Suppressor macrophage treated with lipopolysaccharide for 1 hour (primary cell): Measurements from ENCODE around the gene KRTAP5-4.
"Not testable (repeated sequence)": the region's sequence is repeated elsewhere in the genome, so short reads cannot be mapped to it uniquely, and the experiment has no call there.

Experiments used
- DNase-seq, 3 donors: peaks; one replicate each; pipeline ENCODE4 v3.0.0-alpha.2; 2020 to 2022

Gene KRTAP5-4

DNA sequence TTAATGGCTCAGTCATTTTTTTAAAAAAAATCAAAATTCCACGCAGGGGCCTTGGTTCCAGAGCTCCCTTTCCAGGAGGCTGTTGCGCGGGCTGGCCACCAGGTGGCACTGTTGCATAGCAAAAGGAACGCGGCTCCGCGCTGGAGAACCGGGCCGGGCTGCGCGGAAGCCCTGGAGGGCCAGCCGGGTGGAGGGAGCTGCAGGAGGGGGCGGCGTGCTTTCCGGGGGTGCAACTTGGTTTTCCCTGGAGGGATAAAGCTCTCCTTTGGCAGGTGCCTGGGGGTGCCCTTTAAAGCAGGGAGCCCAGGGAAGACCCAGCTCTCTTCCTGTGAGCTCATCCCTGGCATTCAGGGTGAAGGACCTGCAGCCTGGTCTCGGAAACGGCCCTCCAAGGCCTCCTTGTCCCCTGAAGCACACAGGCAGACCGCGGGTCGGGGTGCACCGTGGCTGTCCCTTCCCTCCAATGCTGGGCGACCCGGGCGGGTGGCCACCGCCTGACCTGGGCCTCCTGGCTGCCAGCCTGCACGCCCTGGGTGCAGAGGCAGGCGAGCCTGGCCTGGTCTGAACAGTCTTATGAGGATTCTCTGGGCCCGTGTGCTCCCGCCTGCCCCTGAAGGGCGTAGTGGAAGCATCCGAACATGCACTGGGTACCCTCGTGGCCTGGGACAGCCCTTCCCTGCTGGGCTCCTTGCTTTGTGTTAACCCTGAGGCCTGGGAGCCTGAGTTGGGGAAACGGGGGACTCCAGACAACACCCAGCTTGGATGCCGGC, 31.0 kb upstream of the KRTAP5-4 start:
- DNase-seq = peak; percentile 75 to 84 (median 82)

DNA sequence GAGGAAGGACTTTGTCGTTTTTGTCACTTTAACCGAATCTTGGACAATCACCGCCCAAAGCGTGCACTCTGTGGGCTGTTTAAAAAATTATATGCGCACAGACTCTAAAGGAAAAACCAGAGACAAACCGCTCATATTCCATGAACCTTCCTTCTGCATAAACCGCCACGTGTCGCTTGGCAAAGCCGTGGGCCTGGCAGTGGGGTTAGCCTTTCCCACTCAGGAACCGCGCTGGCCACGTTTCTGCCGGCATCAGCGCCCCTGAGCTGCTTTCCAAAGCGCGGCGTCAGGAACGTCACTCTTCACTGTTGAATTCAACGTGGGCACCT, 30.5 kb upstream of the KRTAP5-4 start:
- no peak for DNase-seq

DNA sequence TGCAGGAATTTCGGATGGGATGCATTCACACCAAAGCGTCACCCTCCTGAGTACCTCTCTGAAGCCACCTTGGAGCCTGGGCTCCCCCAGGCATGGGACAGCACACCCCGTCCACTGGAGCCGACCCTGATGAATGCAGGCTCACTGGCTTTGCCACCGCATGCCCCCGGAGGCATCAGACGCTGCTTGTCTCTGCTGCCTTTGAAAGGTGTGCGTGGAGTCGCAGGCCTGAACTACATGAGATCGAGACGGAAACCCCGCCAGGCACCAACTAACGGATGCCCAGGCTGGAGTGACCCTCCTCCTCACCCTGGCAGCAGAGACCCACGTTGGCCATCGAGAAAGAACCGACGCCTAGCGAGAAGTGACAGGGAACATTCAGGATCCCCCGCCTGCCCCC, 30.1 kb upstream of the KRTAP5-4 start:
- no peak for DNase-seq

DNA sequence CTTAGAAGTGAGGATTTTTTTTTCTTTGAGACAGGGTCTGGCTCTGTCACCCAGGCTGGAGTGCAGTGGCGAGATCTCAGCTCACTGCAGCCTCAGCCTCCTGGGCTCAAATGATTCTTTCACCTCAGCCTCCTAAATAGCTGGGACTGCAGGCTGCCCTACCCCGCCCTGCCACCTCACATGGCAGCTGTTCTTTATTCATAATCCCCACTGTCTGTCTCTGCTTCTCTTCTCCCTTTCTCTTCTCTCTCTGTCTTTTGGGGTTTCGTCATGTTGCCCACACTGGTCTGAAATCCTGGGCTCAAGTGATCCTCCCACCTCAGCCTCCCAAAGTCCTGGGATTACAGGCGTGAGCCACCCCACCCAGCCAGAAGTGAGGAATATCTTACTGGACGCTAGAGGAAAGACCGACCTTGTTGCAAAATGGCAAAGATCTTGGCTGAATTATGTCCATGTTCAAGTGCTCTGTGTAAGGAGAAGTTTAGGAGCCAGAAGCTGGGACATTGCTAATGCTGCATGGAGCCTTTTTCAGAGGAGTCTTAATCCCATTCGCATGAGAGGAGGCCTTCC, 29.6 kb upstream of the KRTAP5-4 start:
- DNase-seq = no peak

DNA sequence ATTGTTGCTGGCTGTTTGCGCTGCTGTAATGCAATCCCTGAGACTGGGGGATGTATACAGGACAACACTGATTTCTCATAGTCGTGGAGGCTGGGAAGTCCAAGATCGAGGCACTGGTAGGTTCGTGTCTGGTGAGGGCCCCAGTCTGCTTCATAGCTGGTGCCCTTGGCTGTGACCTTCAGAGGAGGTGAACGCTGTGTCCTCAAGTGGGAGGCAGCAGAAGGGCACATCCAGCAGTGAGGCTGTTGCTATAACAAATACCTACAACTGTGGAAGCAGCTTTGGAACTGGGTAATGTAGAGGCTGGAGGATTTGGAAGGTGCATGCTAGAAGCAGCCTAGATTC, 29.0 kb upstream of the KRTAP5-4 start:
- DNase-seq = no peak

DNA sequence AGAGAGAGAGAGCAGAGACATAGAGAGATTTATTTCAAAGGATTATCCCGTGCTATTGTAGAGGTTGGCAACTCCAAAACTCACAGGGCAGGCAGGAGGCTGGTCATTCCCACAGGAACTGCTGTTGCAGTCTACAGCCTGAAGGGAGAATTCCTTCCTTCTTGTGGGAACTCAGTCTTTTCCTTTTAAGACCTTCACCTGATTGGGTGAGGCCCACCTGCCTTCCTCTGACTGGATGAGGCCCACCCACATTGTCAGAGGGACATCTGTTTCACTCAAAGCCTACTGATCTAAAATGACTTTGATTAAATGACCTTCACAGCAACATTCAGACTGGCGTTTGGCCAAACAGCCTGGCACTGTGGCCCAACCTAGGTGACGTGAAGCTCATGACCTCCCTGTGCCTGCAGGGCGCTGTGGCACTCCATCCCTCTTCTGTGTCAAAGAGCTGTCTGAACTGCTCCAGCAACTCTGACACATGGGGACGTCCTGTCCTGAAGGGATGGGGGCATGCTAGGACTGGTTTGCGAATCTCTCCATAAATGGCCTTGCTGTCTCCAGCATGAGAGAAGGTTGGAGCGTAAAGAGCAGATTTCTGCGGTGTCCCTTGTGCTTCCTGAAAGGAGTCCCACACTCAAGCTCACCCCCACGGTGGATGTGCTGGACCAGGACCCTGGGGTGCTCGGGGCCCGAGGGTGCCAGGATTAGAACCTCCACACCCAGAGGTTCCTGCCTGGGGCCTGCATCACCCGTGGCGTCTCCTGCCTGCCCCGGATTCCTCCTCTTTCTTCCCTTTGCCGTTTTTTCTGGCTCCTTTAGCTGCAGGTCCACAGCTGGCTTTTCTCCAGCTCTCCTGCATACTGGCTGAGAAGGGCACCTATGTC, 28.3 kb upstream of the KRTAP5-4 start:
- DNase-seq = no peak

DNA sequence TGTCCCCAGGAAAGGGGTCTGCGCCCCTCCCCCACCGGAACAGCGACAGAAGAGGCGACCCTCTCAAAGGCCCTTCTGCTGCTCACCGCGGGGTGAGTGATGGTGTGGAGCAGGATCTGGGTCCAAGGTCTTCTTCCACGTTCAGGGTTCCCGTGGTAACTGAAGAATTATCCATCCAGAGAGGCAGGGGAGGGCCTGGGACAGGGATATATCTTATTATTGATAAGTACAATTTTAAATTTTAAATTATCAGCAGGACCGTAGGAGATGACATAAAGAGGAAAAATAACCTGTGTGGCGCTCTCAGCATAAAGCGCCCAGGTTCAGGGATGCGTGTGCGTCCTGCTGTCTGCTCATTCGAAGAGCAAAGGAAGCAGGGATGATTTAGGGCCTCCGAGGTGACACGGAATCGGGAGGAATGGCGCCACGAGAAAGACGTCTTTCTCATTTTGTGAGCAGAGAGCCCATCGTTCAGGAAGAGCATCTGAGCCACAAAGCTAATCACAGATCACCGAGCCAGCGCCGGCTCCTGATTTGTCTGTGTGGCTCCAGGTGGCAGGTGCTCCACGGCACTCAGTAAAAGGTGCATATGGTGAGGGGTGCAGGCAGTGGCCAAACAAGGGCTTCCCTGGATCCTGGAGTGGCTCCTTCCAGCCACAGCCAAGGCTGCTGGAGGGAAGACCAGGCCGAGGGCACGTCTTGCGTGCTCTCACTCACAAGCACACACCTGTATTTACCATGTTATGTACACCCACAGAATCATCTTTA, 26.9 kb upstream of the KRTAP5-4 start:
- no peak for DNase-seq

DNA sequence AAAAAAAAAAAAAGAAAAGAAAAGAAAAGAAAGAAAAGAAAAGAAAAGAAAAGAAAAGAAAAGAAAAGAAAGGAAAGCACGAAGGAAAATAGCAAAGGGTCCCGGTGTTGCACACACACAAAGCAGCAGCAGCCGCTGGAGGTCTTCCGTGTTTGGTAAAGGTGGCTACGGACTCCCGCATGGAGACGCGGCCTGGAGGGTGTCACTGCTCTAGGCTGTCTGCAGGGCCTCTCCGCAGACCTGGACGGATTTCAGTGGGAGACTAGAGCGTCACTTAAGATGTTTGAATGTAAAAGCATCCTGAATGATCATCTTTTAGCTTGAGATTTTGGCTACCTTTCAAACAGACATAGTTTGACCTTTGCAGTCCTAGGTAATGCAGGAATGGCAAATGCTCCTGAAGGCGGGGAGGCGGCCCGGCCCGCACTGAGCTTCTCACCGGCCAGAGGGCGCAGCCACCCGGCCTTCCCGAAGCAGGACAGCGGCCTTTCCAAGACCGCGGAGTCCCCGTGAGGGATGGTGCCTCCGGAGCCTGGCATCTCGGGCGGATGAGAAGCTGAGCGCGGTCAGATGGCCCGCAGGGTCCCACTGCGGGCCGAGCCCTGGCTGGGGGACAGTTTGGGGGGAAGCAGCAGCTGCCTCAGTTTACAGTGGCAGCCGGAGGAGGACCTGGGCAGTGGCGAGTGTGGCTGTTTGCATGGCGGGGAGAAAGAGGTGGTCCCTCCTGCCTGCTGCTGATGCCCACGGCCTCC, 26.1 kb upstream of the KRTAP5-4 start:
- no peak for DNase-seq

DNA sequence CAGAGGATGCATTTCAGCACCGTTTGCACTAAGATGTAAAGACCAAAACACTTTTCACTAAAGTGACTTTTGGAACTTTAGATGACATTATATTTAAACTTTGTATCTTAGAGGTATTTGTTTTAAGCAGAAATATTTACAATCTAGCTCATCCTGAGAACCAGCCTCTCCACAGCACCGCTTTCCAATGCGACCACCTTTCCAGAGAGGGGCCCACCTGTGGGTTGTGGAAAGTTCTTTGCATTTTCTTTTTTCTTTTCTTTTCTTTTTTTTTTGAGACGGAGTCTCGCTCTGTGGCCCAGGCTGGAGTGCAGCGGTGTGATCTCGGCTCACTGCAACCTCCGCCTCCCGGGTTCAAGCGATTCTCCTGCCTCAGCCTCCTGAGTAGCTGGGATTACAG, 24.6 kb upstream of the KRTAP5-4 start:
- not testable (repeated sequence) for DNase-seq

DNA sequence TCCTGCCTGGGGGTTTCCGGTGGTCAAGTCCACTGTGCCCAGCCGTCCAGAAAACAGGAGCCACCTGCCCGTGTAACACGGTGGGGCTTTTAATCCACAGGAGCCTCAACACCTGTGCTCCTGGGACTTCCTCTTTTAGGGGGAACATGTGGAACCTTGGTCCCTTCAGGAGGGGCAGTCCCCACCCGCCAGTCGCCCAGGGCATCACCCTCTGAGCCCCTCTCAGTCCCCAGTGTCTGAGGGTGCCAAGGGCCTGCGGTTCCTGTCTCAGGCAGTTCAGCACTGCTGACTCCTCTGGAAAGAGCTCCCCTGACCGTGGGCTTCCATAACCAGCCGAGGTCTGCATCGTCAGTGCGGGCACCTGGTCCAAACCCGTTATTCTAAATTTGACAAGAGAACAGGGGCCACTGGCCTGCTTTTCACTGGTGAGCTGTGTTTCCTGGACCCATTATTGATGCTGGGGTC, 23.5 kb upstream of the KRTAP5-4 start:
- no peak for DNase-seq

DNA sequence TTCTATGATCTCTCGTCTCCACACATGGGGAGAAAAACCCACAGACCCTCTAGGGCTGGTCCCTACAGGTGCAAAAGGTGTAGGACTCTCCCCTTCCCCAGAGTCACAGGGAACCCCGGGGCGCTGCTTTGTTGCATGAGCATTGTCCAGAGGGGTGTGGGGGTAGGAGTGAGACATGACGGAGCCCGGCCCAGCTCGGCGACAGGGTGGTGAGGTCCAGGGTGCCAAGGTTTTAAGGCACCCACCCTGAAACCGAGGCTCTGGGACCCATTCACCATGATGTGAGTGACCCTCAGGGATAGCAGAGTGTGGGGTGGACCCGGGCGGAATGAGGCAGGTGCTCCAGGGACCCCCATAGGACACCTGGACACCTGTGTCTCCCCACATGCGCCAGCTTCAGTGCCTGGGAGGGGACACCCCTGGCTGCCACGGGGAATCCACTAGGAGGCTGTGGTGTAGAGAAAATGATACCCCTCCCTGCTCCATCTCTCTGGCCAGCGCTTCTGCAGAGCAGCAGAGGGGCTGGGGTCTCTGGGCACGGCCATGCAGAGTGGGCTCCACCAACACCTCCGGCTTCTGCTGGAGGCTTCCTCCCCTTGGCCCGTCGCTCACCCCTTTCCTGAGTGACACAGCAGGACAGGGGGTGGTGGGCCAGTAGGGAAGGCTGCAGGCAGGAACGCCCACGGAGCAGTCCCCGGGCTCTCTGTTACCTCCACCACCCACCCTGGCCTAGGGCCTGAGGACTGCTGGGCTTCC, 22.8 kb upstream of the KRTAP5-4 start:
- DNase-seq = no peak

DNA sequence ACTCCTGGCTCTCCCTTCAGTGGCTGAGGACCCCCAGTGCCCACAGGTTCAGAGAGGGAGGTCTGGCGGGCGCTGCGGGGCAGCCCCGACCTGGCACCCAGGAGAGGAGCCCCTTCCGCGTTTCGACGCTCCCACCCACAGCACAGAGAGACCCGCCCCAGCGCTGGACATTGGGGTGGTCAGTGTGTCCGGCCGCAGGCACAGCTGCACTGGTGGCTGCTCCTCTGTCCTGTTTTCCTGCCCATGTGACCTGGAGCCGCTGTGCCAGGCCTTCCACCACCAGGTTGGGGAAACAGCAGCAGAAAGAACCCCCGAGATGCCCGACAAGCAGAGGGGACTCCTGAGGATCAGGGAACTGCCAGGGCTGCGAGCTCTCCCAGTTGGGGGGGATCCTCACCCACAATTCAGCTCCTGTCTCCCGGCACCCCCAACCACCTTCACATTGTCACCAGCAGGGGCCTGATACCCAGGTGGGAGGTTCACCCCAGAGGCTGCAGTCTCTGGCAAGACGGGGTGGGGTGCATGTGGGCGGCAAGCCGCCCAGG, 21.3 kb upstream of the KRTAP5-4 start:
- no peak for DNase-seq

DNA sequence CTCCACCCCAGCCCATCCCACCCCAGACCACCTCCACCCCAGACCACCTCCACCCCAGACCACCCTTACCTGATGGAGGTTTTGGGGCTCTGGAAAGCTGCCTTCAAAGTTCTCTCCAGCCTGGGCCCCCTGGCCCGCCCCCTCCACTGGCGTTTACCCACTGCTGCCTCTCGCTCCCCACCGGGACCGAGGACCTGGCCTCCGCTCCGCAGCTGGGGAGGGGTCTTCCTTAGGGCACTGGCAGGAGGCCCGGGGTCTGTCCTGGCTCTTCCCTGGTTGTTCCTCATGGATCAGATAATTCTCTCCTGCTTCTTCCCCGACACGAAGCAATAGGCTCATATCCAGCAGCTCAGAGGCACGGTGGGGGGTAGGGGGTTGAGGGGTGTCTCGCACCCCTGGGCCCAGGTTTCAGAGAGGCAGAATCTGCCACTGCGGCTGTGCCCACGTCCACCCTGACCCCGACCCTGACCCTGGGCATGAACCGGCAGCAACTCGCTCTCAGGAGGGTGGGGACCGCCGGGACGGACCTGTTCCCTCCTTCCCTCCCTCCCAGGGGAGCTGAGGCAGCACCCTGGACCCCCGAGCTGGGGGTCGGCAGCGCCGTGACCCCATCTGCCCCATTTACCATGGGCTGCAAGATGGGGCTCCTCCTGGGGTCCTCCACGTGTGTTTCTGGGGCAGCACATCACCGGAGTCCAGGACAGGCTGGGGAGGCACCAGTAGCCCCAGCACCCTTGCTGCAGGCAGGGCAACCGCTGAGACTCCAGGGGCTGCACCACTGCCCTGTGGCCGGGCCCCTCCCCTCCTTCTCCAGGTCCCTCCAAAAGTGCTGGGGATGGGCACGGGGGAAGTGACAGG, 20.6 kb upstream of the KRTAP5-4 start:
- no peak for DNase-seq

DNA sequence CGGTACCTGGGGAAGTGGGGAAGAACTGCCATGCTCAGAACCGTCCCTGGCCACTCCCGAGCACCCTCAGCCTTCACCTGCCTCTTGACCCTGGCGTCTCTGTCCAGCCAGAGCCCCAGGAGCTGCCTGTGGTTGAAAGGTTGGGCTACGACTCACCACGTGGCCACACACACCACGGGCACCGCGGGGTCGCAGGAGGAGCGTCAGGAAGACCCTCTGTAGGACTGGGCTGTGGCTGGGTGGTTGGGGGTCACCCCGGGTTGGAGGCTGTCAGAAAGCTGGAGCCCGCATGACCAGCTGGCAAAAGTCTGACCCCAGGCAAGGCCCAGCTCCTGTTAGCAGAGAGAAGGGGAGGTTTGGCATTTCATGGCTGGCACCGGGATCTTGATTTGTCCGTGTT, 19.2 kb upstream of the KRTAP5-4 start:
- DNase-seq = no peak

DNA sequence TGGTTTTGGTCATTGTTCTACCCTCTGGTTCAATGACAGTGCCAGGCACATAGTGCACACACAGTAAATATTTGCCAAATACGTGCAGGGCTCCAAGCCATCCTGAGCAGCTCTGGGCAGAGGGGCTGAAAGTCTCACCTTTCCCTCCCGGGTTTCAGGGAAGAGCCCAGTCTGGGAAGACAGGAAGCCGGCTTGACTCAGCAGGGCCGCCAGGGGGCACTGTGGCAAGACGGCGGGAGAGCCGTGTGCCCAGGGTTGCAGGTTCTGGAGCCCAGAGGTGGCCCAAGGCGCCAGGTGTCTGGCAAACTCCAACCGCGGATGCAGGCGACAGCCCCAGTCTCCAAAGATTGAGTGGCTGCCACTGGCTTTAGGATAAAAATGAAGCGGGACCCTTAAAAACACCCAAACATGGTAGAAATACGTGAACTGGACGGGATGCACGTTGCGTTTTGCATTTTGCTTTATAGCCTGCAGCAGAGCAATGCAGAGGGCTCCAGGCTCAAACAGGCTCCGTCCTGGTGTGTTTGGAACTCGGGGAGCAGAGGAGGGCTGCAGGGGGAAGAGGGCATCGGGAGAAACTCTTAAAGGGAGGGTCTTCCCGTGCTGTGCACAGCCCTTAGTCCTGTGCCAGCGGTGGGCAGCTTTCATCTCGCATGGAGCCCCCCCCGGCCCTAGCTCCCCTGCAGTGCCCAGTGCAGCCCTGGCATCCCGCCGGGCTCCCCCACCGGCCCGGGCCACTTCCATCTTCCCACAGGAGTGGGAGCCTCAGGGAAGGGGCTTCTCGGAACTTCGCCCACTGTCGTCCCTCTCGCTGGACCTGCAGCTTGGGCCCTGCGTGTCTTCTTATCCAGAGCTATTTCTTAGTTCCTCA, 18.4 kb upstream of the KRTAP5-4 start:
- peak; percentile 47 to 73 (median 55) for DNase-seq

DNA sequence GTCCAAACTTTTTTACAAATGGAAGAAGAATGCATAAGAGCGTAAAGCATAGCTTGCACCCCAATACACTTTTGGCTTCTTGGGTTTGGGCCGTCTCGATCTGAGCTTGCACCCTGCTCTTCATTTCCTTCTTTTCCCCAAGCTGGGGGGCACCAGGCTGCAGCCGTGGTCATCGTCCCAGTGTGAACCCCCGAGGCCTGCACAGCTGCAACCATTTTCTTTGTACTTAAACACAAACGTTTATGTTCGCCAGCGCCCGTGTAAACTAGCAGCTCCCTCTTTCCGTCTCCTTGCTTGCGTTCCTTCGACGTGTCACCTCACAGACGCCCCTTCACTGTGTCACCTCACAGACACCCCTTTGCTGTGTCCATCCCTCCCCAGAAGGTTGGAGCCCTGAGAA, 17.7 kb upstream of the KRTAP5-4 start:
- no peak for DNase-seq

DNA sequence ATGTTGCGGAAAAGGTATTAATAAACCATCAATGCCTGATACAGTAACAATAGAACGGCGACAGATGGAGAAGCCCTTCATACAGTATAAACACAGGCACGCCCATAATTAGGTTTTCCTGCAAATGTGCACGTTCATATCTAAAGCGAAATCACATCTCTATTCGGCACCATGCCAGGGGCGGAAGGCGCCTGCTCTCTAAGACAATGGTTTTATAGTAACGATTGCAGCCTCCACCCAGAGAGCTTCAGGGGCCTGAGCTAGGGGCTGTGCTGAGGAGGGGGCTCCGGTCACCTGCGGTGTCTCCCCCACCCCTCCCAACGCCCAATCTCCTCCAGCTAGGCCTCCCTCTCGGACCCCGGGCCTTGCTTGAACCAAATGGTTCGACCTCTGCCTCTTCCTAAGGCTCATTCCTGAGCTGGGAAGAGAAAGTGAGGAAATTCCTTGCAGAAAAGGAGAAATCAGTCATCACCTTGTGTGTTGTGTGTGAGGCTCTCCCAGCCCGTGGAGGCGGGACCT, 17.2 kb upstream of the KRTAP5-4 start:
- no peak for DNase-seq

DNA sequence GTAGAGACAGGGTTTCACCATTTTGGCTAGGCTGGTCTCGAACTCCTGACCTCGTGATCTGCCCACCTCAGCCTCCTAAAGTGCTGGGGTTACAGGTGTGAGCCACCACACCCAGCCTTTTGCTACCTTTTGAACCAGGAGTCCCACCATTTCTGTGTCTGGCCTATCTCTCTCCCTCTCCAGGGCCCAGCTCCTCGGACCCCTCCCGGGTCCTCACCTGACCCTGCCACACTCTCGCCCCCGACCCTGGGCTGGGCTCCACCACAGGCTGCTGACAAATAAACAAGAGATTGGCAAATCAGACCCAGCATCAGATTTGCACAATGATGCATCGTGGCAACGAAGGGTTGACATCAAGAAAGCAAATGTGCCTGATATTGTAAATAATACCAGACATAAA, 16.4 kb upstream of the KRTAP5-4 start:
- DNase-seq = no peak

DNA sequence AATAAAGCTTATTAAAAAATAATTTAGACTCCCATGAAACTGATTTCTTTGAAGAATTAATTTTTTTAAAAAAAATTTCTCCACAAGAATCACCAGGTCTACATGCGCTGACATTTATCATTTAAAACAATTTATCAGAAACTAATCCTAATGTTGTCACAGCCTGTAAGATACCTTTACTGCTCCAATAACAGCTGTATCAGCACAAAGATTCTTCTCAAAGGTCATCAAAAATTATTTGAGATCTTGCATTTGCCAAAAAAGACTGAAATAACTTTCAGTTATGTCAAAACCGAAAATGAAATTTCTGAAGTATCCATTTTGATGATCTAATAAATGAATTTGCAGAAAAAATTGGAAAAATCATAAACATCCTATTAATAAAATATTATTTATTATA, 15.7 kb upstream of the KRTAP5-4 start:
- DNase-seq = no peak
